Measurements from ENCODE around the gene CNGB1. TPM values are rescaled to one million over a fixed set of nuclear protein-coding genes. Genes with fewer than 3 reads are reported as not detected.

The CNGB1 gene
- total RNA-seq, 4 donors from 2014 or later: 1.1 to 2.8 TPM; not detected in 2

GRCh38 chr16:57924514-57924913 lies 46.4 kb downstream of the CNGB1 start:
- TF ChIP-seq POLR2A (IDR thresholded peaks at IDR 0.05): no peak
- TF ChIP-seq CTCF (IDR thresholded peaks at IDR 0.05): no peak
- Histone ChIP-seq H3K27ac (no peak overlapping the region), H3K36me3 (no peaks in the 10 kb centered on the region), H3K9me3 (no peaks in the 10 kb centered on the region), H3K4me1 (no peaks in the 10 kb centered on the region), H3K27me3 (no peaks in the 10 kb centered on the region), H3K4me3 (no peak overlapping the region)
- no peak for DNase-seq

- H3K27ac ChIP-seq: no peak overlapping the region
- H3K27me3 ChIP-seq: no peaks in the 10 kb centered on the region
- H3K9me3 ChIP-seq: no peaks in the 10 kb centered on the region
- no peaks in the 10 kb centered on the region for H3K36me3 ChIP-seq
- H3K4me3 ChIP-seq: no peak overlapping the region
- H3K4me1 ChIP-seq: no peaks in the 10 kb centered on the region
- TF ChIP-seq CTCF (IDR thresholded peaks at IDR 0.05) (no peak), POLR2A (IDR thresholded peaks at IDR 0.05) (no peak)
- DNase-seq: no peak
These were observed 47.1 kb downstream of the CNGB1 start for GRCh38 chr16:57923841-57924240.

GRCh38 chr16:57923418-57923817 lies 47.5 kb downstream of the CNGB1 start:
- H3K27me3 ChIP-seq: no peaks in the 10 kb centered on the region
- no peaks in the 10 kb centered on the region for H3K9me3 ChIP-seq
- H3K4me3 ChIP-seq: no peak overlapping the region
- H3K36me3 ChIP-seq: no peaks in the 10 kb centered on the region
- no peak for DNase-seq
- no peak for TF ChIP-seq CTCF (IDR thresholded peaks at IDR 0.05)
- no peak for TF ChIP-seq POLR2A (IDR thresholded peaks at IDR 0.05)
- no peaks in the 10 kb centered on the region for H3K4me1 ChIP-seq
- no peak overlapping the region for H3K27ac ChIP-seq

- no peak for TF ChIP-seq POLR2A (IDR thresholded peaks at IDR 0.05)
- TF ChIP-seq CTCF (IDR thresholded peaks at IDR 0.05): no peak
- Histone ChIP-seq H3K4me3 (no peak overlapping the region), H3K36me3 (no peaks in the 10 kb centered on the region), H3K9me3 (no peaks in the 10 kb centered on the region), H3K27ac (no peak overlapping the region), H3K27me3 (no peaks in the 10 kb centered on the region), H3K4me1 (no peaks in the 10 kb centered on the region)
- no peak for DNase-seq
These were observed 50.1 kb downstream of the CNGB1 start for GRCh38 chr16:57920880-57921229.

- H3K27me3 ChIP-seq: no peaks in the 10 kb centered on the region
- no peak overlapping the region for H3K4me3 ChIP-seq
- H3K36me3 ChIP-seq: no peaks in the 10 kb centered on the region
- H3K27ac ChIP-seq: no peak overlapping the region
- DNase-seq: no peak
- no peaks in the 10 kb centered on the region for H3K4me1 ChIP-seq
- no peak for TF ChIP-seq CTCF (IDR thresholded peaks at IDR 0.05)
- TF ChIP-seq POLR2A (IDR thresholded peaks at IDR 0.05): no peak
- no peaks in the 10 kb centered on the region for H3K9me3 ChIP-seq
These were observed 50.6 kb downstream of the CNGB1 start for GRCh38 chr16:57920215-57920879.

- no peaks in the 10 kb centered on the region for H3K4me1 ChIP-seq
- no peaks in the 10 kb centered on the region for H3K9me3 ChIP-seq
- H3K27ac ChIP-seq: no peak overlapping the region
- H3K36me3 ChIP-seq: no peaks in the 10 kb centered on the region
- TF ChIP-seq CTCF (IDR thresholded peaks at IDR 0.05) (no peak), POLR2A (IDR thresholded peaks at IDR 0.05) (no peak)
- H3K27me3 ChIP-seq: no peaks in the 10 kb centered on the region
- DNase-seq: no peak
- H3K4me3 ChIP-seq: no peak overlapping the region
These were observed 51.9 kb downstream of the CNGB1 start for GRCh38 chr16:57918994-57919393.

All from Peyer's patch (tissue), 4 donors.